C4-2B (cell line): Measurements from ENCODE around the gene TUBA1A.
"Not testable (repeated sequence)": the region's sequence is repeated elsewhere in the genome, so short reads cannot be mapped to it uniquely, and the experiment has no call there.

ENCODE experiments used
- CTCF ChIP-seq: fragments of 450-650 bp; conservative IDR thresholded peaks from 2 replicates; pipeline ENCODE4 v1.5.1; 2017; ENCODE audit warnings: mild to moderate bottlenecking
- ZFX ChIP-seq: fragments of 450-650 bp; IDR thresholded peaks from 2 replicates; pipeline ENCODE4 v1.6.1; 2017

GRCh38 chr12:49136997-49137396 is 51.9 kb downstream of the TUBA1A start:
- TF ChIP-seq CTCF, ZFX: not testable (repeated sequence)
